GM18508 (cell line): ENCODE measurements around the gene PI3.
"Not testable (repeated sequence)": the region's sequence is repeated elsewhere in the genome, so short reads cannot be mapped to it uniquely, and the experiment has no call there.

ENCODE experiments used
- ATAC-seq: cut with Tn5 transposase; IDR thresholded peaks from one replicate; pipeline ENCODE4 v1.9.1; 2021; ENCODE audit warnings: moderate number of reproducible peaks; ENCODE audit not compliant: insufficient read depth, unreplicated experiment

PI3 gene, protein sequence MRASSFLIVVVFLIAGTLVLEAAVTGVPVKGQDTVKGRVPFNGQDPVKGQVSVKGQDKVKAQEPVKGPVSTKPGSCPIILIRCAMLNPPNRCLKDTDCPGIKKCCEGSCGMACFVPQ

DNA sequence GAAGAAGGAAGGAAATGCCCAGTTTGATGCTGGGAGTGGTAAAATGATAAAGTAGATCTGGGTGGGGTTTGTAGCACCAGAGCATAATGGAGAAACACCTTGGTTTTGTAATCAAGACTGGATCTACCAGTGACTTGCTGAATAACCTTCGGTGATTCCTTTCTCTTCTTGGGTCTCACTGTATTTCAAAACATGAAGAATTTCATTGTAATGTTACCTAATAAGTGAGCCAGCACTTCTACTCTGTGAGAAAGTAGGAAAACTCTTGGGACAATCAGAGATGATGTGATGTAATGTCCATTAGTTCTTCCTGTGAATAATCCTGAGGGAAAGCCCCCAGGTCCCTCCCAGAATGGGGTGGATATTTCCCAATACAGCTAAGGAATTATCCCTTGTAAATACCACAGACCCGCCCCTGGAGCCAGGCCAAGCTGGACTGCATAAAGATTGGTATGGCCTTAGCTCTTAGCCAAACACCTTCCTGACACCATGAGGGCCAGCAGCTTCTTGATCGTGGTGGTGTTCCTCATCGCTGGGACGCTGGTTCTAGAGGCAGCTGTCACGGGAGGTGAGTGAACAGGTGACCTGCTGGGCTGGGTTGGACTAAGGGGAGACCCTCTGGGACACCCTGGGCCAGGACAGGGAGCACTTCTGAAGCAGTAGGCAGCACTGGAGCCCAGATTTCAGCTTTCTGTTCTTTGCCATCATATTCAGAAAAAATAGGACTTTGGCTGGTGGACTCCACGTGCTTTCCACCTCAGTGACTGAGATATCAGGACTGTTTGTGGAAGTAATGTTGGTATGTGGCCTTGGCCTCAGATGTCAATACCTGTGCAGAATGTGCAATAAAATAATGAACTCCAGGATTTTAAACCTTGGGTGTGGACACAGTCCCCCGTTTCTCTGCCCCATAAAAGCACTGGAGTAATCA, at the start of gene PI3:
Gene PI3 (plus strand): TSS at position 469 of the 931 bp plus-strand sequence. CDS start 21 bp downstream, at position 490.
- no peak for ATAC-seq

DNA sequence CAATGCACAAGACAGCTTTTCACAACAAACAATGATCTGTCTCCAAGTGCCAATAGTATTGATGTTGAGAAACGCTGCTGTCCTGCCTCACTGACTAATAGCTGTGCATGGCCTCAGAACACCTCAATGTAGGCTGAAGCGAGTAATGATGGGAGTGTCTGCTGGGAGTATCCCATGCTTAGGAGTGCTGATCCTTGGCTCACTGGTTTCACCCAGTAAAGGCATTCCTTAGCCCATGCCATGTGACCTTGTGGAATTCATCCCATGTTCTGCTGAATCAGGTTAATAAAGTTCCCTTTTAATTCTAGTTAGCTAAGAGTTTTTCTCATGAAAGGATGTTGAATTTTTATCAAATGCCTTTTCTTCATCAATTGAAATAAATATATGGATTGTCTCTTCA, 46.6 kb upstream of the PI3 start:
- ATAC-seq: no peak

DNA sequence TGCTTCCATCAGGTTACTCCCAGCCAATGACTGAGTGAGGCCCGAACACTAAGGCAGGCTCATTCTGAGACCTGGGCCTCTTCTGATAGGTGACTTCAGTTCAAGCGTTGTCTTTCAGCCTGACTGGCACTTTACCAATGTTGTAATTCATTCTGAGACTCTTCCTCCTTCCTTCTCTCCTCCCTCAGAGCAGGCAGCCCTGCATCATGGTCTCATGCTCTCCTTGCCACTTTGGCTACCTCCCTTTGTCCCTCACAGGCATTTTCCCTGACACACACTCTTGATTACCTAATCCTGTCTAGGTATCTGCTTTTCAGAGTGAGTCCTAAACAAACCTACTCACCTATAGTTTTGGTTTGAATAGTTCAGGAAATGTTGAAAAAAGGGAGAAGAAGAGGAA, 37.8 kb upstream of the PI3 start:
- ATAC-seq: no peak

DNA sequence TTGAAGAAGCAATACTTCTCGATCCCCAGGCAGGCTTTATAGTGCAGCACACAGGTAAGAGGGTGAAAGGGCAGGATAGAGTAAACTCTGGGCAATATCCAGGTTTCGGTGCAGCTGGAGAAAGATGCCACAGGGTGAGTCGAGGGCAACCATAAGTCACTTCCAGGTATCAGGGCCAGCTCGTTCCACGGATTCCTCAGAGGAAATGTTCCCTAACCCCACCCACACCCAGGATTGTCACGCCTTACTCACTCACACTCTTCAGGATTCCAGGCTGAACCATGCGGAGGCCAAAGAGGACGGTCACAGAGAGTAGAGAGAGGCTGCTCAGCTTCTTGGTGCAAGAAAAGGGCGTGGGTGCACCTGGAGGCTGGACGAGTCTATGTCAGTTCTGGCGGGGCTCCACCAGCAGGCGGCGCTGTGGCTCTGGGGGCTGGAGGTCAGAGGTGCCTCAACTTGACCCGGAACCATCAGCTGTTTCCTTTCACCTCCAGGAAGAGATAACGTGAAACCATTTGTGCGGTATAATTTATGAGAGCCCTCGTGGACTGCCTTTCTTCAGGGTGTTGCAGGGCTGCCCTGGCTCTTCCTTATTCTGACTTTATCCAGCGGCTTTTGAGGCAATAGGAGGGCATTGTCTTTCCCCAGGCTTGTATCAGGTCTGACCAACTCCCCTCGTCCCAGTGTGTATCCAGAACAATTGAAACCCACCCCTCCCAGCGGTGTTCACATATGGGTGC, 36.0 kb upstream of the PI3 start:
- no peak for ATAC-seq

DNA sequence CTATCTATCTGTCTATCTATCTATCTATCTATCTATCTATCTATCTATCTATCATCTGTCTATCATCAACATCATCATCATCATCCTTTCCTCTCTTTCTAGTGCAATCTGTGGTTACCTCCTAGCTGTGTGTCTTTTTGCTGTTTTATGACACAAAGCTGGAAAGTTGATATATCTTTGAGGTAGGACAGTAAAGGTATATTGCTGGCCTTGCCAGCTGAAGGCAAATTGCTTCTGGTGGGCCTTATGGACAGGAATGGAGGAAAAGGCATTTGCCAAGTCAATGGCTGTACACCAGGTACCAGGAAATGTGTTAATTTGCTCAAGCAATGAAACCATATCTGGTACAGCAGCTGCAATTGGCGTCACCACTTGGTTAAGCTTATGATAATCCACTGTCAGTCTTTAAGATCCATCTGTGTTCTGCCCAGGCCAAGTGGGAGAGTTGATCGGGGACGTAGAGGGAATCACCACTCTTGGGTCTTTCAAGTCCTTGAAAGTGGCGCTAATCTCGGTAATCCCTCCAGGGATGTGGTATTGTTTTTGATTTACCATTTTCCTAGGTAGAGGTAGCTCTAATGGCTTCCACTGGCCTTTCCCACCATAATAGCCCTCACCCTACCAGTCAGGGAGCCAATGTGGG, 34.8 kb upstream of the PI3 start:
- not testable (repeated sequence) for ATAC-seq

DNA sequence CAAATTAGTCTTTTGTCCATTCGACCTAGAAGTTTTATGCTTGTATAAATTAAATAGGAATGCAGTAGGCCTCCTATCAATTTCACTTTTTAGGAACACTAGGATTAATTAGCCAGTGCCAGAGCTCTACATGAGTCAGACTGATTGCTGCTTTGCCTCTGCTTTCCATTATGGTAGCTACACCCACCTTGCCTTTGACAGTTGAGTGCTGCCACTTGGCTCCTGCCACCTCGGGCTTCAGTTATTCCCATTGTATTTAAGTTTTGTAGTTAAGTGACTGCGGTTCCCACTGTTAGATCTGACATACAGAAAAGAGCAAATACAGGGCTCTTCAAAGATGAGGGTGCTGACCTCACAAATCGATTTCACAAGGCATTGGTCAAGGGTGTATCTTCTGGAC, 33.9 kb upstream of the PI3 start:
- ATAC-seq: no peak

DNA sequence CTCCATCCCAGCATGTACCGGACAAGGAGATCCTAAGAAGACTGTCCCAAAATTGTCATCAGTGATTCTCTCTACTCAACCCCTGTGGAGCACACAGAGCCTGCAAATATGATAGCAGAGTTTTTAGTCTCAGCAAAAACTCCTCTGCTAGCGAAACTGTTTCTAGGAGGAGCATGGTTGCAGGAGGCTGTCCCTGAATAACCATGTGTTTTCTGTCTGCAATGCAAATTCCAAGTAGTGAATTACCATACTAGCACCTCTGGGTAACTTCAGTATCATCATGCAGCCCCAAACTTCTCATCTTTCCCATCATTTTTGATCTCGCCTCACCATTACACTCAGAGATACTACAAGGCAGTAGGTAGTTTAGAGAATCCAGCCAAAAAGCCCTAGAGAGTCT, 25.6 kb upstream of the PI3 start:
- ATAC-seq: no peak

DNA sequence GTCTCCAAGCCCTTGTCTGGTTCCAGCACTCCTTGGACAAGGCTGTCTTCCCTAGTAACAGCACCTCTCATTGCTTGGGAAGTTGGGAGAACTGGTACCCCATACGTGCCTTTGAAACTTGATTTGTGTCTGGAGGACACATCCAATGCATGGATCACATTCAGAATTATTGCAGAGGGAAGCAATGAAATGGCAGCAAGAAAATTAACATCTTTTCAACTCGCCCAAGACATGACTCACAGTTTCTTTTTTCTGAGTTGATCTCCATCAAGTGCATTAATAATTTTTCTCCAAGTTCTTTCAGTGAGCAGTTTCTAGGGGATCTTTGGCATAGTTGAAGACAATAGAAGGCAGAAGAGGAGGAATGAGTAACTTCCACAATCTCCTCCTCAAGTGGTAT, 22.3 kb upstream of the PI3 start:
- ATAC-seq: no peak

DNA sequence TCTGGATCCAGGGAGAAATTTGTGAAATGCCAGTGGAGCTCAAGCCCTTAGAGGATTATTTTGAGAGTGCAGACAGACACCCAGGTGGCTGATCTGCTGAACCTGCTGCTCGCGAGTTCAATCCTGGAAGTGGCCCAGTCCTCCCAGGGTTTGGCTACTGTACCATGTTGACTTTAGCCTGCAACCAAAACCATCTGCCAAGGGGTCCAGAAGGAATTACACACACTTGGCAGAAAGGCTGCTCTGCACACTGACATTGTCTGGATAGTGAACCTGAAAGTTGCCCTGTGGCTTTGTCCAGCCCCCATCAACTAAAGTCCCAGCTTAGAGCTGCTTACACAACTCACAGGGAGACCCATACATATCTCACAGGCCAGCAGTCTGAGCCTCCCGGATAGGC, 21.6 kb upstream of the PI3 start:
- ATAC-seq: no peak

DNA sequence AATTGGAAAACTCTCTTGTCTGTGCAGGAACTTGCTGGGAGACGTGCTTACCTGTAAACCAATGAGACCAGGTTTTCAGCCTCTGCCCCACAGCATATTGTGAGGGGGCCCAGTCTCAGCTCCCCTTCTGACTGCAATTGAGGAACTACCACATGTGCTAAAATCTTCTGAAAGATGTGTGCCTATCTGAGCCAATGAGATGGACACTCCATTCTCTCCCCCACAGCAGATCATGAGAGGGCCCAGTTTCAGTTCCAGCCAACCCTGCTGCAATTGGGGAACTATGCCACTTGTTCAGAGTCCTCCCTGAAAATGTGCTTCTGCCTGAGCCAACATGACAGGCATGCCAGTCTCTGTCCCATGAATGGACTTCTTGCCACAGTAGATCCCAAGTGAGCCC, 20.9 kb upstream of the PI3 start:
- no peak for ATAC-seq

DNA sequence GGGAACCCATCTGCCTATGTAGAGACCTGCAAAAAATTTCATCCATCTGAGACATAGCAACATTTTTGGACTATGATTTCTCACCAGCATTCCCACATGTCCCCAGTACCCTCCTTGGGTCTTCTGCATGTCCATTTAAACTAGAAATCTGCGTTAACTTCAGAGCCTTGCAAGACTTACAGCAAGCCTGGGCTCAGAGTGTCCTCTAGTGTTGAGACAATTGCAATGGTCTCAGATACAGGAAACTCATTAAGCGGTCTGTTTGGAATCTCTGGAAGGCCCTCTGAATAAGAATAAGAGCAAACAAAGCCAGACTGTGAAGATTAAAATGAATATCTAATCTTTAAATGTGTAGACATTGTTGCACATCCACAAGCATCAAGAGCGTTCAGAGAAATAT, 20.5 kb upstream of the PI3 start:
- ATAC-seq: no peak

DNA sequence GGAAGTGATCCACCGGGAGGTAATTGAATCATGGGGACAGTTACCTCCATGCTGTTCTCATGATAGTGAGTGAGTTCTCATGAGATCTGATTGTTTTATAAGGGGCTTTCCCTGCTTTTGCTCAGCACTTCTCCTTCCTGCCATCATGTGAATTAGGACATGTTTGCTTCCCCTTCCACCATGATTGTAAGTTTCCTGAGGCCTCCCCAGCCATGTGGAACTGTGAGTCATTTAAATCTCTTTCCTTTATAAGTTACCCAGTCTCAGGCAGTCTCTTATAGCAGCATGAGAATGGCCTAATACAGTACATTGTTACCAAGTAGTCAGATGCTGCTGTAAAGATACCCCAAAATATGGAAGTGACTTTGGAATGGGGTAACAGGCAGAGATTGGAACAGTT, 19.9 kb upstream of the PI3 start:
- ATAC-seq: not testable (repeated sequence)

DNA sequence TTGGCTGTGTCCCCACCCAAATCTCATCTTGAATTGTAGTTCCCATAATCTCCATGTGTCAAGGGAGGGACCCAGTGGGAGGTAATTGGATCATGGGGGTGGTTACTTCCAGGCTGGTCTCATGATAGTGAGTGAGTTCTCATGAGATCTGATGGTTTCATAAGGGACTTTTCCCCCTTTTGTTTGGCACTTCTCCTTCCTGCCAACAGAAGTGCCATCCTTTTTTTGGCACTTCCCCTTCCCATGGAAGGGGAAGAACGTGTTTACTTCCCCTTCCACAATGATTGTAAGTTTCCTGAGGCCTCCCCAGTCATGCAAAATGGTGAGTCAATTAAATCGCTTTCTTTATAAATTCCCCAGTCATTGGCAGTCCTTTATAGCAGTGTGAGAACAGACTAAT, 18.0 kb upstream of the PI3 start:
- no peak for ATAC-seq

DNA sequence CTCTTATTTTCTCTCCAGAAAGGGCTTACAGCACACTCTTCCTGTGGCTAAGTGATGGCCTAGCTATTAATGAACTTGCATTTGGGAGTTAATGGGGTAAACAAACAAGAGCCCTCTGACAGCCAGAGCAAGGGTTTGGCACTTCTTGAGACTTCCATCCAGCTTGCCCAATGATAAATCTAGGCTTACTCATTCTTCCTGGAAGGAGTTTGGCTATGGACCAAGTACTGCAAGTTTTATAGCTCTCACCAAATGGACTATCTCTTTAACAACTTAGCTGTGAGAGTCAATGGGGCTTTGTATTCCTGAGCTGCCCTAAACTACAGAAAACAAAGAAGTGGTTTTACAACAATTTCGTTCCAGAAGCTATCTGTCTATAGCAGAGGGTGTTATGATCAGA, 16.7 kb upstream of the PI3 start:
- no peak for ATAC-seq

DNA sequence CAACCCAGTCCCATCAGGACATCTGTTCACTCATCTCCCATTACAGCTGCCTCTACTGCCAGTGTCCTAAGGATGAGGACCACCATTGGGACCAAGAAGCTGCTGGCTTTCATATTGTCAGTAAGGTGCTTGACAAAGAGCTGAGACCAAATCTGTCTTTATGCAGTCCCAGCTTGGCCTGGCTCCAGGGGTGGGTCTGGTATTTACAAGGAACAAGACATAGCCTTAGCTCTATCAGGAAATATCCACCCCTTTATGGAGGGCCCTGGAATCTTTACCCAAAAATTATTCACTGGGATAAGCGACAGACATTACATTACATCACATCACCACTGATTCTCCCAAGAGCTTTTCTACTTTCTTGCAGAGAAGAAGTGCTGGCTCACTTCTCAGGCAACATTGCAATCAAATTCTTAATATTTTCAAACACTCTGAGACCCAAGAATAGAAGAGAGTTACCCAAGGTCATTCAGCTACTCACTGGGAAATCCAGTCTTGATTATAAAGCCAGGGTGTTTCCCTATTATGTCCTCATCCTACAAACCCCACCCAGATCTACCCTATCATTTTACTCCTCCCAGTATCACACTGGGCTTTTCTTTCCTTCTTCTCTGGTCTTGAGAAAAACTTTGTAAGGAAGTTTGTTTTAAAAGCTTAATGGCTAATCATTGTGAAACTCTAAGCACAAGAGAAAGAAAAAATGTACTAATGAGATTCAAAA, 11.5 kb upstream of the PI3 start:
- ATAC-seq: no peak

DNA sequence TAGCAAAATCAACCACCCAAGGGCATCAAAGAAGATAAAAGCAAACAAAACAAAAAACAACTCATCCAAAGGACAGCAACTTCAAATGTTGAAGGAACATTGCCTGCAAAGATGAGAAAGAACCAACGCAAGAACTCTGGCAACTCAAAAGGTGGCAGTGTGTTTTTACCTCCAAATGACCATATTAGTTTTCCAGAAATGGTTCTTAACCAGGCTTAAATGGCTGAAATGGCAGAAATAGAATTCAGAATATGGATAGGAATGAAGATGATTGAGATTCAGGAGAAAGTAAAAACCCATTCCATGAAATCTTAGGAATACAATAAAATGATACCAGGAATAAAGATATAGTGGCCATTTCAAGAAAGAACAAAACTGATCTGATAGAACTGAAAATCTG, 9.8 kb upstream of the PI3 start:
- ATAC-seq: no peak

DNA sequence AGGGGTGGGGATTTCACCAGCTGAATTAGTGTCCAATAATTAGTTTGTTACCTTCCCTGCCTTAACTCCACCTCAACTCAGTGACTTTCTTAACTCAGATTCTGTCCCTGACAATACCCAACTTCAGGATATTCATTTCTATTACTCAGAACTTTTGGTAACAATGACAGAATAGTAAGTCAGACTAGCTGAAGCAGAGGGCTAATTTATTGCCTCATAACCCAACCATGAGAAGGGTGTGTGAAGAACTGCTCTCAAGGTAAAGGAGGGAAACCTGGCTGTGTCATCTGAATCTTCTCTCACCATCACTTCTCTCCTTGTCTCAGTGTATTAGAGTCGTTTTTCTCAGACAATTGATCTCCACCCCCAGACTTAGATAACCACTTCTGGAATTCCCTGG, 1.2 kb upstream of the PI3 start:
- no peak for ATAC-seq

DNA sequence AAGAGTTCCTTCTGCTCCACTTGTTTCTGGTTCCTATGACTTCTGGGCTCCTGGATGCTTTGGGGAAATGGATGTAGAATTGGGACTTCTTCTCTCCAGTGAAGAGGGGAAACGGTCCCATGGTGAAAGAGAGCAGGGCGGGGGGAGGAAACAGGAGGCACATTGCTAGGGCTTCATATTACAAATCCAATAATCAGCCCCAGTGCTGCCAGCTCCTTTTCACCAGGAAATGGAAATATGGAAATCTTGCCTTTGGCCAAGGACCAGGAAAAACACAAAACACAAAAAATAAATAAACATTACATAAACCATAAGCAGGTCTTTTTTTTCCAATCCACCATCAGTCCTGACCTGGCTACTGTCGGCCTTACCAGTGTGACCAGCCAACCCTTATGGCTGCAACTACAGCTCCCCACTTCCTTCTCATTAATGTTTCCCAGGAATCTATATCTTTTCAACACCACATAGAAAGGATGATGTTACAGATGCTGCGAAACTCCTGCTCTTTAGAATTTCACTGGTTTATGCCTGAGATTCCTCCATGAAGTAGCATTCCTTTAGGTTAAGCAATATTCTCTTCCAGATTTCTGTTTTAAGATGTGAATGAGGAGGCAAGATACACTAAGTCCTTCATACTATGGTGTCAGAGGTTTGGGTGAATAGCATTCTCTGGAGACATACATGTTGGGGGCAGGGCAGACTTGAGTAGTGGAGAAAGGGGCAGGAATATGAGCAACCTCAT, 2.0 kb downstream of the PI3 start:
- ATAC-seq: no peak

DNA sequence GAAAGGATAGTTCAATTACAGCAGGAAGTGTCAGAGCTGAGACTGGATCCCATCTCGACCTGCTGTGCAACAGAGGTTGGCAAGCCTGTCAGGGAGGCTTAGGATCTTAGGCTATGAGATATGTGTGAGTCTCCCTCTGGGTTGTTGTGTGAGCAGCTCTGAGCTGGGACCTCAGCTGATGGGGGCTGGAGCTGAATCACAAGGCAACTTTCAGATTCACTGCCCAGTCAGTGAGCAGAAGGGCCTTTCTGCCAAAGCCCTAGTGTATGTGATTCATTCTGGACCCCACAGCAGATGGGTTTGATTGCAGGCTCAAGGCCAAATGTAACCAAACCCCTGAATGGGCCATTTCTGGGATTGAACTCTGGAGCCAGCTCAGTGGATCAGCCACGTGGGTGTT, 4.5 kb downstream of the PI3 start:
- no peak for ATAC-seq

DNA sequence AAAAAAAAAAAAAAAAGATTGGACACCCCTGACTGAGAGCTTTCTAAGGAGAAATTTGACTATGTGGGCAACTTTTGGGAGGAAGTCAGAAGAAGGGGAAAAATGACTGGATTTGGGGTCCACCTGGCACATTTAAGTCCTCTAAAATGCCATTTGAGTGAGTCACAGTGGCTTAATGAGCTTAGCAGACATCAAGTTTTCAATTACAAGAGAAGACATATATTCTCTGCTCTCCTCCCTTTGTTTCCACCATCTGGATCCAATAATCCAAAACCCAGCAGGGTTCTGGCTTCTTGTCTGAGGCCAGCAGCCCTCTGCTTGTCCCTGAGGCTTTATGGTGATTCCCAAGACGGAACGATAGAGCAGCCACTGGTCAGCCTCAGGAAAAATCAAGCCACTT, 6.9 kb downstream of the PI3 start:
- ATAC-seq: no peak
